ENCODE data around the gene CELF3. TPM values are rescaled to one million over a fixed set of nuclear protein-coding genes. Genes with fewer than 3 reads are reported as not detected.
A peak's percentile ranks its signal among the peaks of the same experiment; 100 is the strongest.

Gene CELF3
- total and polyA plus RNA-seq, 2 of the 13 experiments (the other 11 are each of a cell fraction or from before 2014, with no cell fraction given): not detected

GRCh38 chr1:151720125-151720524 is 3.5 kb upstream of the CELF3 start:
- no peak for DNase-seq (ENCODE audit: low spot score)
- no peak for FAIRE-seq
- no peak overlapping the region; the same call in 1 of the 2 replicates for H3K9ac ChIP-seq (ENCODE audit: insufficient read depth, low read depth, low read length)
- intact Hi-C loops (cut with micrococcal nuclease; ENCODE audit: unreplicated experiment): no loop called here
- ChIA-PET CTCF (ENCODE audit: low intra/inter-chr PET ratio, low total read pairs) (no interaction called here), POLR2A (no interaction called here)
- no peak overlapping the region for H3K27ac ChIP-seq (ENCODE audit: extremely low read length, insufficient read depth, low read length)
- no peaks in the 10 kb centered on the region for H3K36me3 ChIP-seq (replicated peaks in 1 of 2; ENCODE audit: control insufficient read depth in 1 of 2, insufficient read depth in 2 of 2, low read length in 2 of 2)
- TF ChIP-seq ZNF430 (CRISPR knock-in tag; IDR thresholded peaks at IDR 0.05) (no peak), LBX2 (CRISPR knock-in tag; IDR thresholded peaks at IDR 0.05; ENCODE audit: borderline replicate concordance) (no peak), MTERF4 (CRISPR knock-in tag; IDR thresholded peaks at IDR 0.05) (no peak), ZNF543 (CRISPR knock-in tag; IDR thresholded peaks at IDR 0.05) (no peak), ZNF747 (CRISPR knock-in tag; IDR thresholded peaks at IDR 0.05; ENCODE audit: borderline replicate concordance) (no peak), NFKBIZ (CRISPR knock-in tag; IDR thresholded peaks at IDR 0.05) (no peak), ZNF841 (CRISPR knock-in tag; IDR thresholded peaks at IDR 0.05; ENCODE audit: borderline replicate concordance) (no peak), XBP1 (CRISPR knock-in tag; IDR thresholded peaks at IDR 0.05) (no peak), WIZ (CRISPR knock-in tag; IDR thresholded peaks at IDR 0.05) (no peak), SYNCRIP (IDR thresholded peaks at IDR 0.05; ENCODE audit: insufficient read depth, low read depth, low read length) (no peak), CREBL2 (CRISPR knock-in tag; IDR thresholded peaks at IDR 0.05; ENCODE audit: borderline replicate concordance) (no peak), TIGD3 (CRISPR knock-in tag; IDR thresholded peaks at IDR 0.05; ENCODE audit: borderline replicate concordance) (no peak), TBP (CRISPR knock-in tag; IDR thresholded peaks at IDR 0.05) (no peak), ZNF468 (CRISPR knock-in tag; IDR thresholded peaks at IDR 0.05) (no peak), ZFP36 (IDR thresholded peaks at IDR 0.05; ENCODE audit: borderline replicate concordance, low read depth, low read length, partially characterized antibody) (no peak), KAT2B (IDR thresholded peaks at IDR 0.05; ENCODE audit: borderline replicate concordance, low read depth, low read length) (no peak), ZNF883 (CRISPR knock-in tag; IDR thresholded peaks at IDR 0.05; ENCODE audit: not compliant biosample characterization) (no peak), ZNF784 (CRISPR knock-in tag; IDR thresholded peaks at IDR 0.05; ENCODE audit: borderline replicate concordance) (no peak), CSRNP1 (CRISPR knock-in tag; IDR thresholded peaks at IDR 0.05) (no peak), ZNF83 (CRISPR knock-in tag; IDR thresholded peaks at IDR 0.05; ENCODE audit: borderline replicate concordance) (no peak)
- peak overlapping the region; percentile 90 for H3K4me2 ChIP-seq (ENCODE audit: low read depth, low read length)
- peaks cover 3 to 41% of the 10 kb centered on the region in 2 experiments for H3K27me3 ChIP-seq (ENCODE audit: control insufficient read depth in 1 of 2, insufficient read depth in 2 of 2, low read length in 2 of 2)
- no peaks in the 10 kb centered on the region for H3K79me2 ChIP-seq (ENCODE audit: insufficient read depth, low read length)
- no peaks in the 10 kb centered on the region for H3K9me3 ChIP-seq (ENCODE audit: low read length)
- H2AFZ ChIP-seq (ENCODE audit: low read length): no peak overlapping the region
- H3K4me3 ChIP-seq (replicated peaks in 1 of 3; ENCODE audit: insufficient read depth in 1 of 3, low read depth in 2 of 3, low read length in 3 of 3): peak overlapping the region in 2 of 3 experiments; percentile 35 to 55; a peak in 3 of 6 replicates
- ATAC-seq: no peak
- in situ Hi-C loops (cut with HindIII; ENCODE audit: extremely low pct_ligation_motif_present, low pct_unique_long_range_greater_than_20kb): no loop called here
- 0% methylated on average over 1 of the region's 1 CpG for WGBS (ENCODE audit: low lambda C conversion rate)
- no TSS peak for BruUV-seq (replicated peaks)
- H4K20me1 ChIP-seq (ENCODE audit: insufficient read depth, low read length): no peaks in the 10 kb centered on the region
- H3K4me1 ChIP-seq (ENCODE audit: insufficient read depth, low read length): peaks cover 55% of the 10 kb centered on the region
